Measurements from ENCODE around the gene C6orf163.

The C6orf163 gene

DNA sequence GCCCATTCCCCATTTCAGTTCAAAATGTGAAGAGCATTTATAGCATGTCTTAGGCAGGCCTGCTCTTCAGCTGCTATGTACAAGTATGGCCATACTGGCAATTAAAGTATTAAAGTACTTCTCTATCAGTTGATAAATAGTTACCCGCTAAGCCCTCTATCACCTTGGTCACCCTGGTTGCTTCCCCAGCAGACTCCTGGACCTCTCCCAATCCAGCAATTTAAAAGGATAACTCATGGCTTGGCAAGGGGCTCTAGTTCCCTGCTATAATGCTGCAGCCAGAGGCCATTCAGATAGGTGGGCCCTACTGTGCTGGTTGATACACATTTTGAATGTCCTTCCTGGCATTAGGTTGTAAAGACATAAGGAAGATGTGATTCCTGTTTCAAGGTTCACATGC is 7.0 kb downstream of the C6orf163 start:
- intact Hi-C loops (cut with DNase I), result no loop called here
- DNase-seq, result no peak

DNA sequence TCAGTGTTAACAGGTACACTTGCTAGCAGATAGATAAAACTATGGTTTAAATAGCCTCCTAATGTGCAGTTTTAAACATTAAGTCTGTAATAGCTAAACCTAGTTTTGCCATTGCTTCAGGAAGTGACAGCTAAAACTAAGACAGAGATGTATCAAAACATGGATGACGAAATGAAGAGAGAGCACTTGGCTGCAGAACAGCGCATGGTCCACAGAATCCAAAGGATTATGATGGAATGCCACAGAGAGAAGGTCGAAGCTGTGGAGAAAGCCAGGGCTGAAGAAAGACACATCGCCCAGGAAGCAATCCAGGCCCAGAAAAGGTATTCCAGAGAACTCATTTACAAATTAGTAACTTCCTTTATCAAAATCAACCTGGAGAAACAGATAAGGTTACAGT is 11.6 kb downstream of the C6orf163 start:
- intact Hi-C loops (cut with DNase I), result no loop called here
- DNase-seq, result no peak

DNA sequence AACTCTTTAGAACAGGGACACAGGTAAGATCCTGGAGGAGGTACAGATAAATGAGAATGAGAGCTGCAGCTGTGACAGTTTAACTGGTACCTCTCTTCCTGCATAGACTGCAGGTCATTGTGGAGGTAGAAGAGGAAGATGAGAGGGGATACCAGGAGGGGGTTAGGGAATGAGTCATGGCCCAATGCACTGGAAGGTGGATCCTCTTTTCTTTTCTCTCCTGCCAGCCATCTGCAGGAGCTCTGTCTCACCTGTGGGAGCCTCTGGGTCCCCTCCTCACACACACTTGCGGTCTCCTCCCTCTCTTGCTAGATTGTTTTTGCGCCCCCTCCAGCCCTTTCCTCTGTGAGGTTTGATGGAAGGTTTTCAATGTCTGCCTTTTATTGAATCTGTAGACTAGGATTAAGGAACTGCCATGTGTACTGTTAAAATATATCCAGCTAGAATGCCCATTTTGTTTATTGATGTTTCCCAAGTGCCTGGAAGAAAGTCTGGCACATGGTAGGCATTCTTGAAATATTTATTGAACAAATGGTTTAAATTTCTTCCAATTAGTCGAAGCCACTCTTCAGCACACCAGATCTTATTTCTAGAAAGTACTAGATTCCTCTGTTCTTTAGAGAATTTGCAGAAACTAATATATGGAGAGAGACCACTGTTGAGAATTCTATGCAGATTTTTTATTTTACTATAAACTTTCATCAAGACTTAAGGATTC is 13.0 kb downstream of the C6orf163 start:
- DNase-seq, result no peak
- intact Hi-C loops (cut with DNase I), result no loop called here

DNA sequence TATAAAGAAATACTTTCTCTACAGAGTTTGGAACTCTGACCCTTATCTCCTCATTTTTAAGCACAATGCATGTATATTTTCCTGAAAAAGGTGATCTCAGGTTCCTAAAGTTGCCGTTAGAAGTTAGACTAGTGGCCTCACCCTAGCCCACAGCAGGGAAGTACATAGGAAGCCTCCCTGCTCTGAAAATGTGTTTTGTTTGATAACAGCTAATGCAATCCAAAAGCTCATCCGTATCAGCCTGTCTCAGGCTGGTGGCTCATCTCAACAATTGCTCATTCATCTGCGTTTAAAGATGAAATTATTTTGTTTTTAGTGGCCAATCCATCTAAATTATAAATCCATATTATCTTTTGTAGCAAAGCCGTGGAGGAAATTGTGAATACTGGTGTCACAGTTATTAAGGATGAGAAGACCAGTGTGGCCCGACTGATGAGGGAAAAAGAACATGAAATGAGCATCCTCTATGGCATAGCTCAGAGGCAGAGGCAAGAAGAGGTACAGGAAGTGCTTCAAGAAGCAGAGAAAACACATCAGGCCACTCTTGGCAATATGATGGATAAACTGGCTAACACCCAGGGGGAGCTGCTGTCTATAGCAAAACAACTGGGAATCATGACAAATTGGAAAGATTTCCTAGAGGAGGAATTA is 20.1 kb downstream of the C6orf163 start:
- no peak for DNase-seq
- intact Hi-C loops (cut with DNase I), result no loop called here

DNA sequence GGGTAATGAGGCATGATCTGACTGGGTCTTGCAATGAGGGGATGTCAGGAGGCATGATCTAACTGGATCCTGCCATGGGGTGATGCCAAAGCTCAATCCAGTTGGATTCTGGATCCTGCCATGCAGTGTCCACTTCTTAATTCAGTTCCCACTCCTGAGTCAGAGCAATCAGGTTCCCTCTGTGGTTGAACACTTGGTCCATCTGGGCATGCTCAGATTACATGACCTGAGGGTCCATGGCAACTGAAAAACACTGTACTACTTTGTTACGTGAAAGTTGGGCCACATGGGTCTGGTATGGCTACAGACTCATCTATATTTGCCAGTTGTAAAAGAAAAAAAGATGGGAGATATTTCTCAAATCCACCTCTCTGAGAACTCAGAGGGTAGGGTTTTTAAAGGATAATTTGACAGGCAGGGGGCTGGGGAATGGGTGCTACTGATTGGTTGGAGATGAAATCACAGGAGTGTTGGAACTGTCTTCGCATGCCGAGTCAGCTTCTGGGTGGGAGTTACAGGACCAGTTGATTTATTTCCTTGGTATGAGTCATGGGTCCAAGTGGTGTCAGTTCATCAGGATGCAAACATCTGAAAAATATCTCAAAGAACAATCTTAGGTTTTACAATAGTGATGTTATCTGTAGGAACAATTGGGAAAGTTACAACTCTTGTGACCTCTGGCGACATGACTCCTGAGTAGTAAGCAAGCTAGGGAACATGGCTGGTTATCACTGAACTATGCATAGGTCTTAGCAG is 21.6 kb downstream of the C6orf163 start:
- intact Hi-C loops (cut with DNase I), result no loop called here
- no peak for DNase-seq

DNA sequence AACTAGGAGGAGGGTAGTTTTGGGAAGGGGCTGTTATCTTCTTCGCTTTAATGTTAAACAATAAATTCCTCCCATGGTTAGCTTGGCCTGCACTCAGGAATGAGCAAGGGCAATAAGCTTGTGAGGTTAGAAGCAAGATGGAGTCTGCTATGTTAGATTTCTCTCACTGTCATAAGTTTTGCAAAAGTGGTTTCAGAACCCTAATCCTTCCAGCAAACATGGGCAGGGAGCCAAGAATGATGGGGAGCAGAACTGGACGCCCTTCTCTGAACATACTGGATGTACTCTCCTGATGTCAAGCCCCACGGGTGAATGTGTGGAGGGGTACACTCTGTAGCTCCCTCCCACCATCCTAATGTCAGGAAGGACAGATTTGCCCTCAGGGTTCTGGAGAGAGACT is 22.3 kb downstream of the C6orf163 start:
- no peak for DNase-seq
- intact Hi-C loops (cut with DNase I), result no loop called here

DNA sequence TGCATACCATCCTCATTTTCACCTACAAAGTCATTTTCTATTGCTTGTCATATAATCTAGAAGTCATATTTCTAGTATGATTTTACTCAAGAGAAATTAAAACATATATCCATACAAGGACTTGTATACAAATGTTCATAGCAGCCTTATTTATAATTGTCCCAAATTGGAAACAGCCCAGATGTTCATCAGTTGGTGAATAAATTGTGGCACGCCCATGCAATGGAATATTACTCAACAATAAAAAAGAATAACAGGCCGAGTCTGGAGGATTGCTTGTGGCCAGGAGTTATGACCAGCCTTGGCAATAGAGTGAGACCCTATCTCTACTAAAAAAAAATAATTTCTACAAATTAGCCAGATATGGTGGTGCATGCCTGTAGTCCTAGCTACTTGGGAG is 28.8 kb downstream of the C6orf163 start:
- DNase-seq, result no peak
- intact Hi-C loops (cut with DNase I), result no loop called here

DNA sequence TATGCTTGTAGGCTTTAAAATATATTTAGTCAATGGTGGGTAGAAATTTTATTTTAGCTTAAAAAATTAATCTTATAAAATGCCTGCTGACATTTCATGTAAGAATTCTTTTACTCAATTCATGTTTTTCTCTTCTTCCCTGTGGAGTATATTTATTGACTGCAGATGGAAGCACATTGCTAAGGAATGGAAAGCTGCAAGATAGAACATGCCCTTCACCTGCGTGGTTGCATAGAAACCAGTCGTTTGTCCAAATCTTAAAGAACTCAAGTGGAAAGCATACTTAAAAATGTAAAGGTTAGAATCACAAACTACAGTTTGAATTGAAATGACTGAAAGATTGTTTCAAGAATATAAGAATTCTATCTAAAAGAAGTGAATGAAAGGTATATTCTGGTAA is 30.7 kb downstream of the C6orf163 start:
- no peak for DNase-seq
- intact Hi-C loops (cut with DNase I), result no loop called here

DNA sequence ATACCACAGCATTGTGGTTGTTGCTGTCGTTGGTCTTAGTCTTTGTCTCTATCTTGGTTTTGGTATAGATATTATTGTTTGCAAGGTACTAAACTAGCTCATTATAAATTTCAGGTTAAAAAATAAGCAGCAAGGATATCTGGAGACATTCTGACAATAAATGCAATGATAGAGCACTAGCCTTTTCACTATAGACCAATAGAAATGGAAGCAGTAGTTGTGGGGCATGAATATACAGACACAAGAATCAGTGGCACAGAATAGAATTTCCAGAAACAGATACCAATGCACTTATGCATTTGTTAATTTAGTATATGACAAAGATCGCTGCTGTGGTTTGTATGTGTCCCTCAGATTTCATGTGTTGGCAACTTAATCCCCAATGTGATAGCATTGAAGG is 32.0 kb downstream of the C6orf163 start:
- DNase-seq, result no peak
- intact Hi-C loops (cut with DNase I), result no loop called here

DNA sequence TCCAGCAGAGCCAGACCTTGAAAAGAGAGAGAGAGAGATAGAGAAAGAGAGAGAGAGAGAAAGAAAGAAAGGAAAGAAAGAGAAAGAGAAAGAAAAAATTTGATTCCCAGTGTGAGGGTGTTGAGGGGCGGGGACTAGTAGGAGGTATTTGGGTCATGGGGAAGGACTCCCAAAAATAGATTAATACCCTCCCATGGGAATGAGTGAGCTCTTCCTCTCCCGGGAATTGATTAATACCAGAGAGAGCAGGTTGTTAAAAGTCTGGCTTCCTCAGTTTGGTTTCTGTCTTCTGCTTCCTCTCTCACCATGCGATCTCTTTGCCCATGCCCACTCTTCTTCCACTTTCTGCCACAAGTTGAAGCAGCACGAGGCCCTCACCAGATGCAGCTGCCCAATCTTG is 34.3 kb downstream of the C6orf163 start:
- DNase-seq, result no peak
- intact Hi-C loops (cut with DNase I), result no loop called here

DNA sequence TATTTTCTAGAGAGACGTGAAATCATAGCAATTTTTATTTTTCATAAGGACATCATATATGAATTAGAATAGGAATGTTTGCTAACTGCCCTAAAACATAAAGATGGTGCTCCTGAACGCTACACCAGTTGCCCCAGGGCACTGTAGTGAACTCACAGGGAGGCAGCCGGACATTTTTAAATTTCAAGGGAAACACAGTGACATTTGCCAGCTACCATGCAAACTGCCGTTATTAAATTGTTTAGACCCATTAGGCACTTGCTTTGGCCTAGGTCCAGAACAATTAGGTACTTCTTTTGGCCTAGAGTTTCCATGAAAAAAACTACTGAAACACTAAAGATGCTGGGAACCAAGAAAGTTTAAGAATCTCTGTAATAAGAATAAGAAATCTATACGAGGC is 38.2 kb downstream of the C6orf163 start:
- DNase-seq, result no peak

DNA sequence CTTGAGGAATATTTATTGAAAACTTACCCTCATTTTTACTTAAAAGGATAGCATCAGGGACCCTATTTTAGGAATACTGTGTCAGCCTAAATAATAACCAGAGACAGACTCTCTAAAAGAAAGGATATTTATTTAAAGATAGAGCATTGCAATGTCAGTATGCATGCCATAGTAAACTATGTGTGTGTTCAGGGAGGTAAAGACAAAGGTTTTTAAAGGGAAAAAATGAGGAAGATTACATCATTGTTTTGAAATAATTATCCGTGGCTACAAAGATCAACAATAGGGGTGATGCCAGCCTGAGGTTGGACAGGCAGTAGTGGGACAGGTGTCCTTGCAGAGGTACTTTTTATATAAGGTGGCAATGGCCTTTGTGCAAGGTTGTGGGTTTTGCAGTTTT is 39.4 kb downstream of the C6orf163 start:
- intact Hi-C loops (cut with DNase I), result no loop called here

More for the DNA sequence above, 38.2 kb downstream of the C6orf163 start:
- intact Hi-C loops (cut with DNase I), result no loop called here

DNA sequence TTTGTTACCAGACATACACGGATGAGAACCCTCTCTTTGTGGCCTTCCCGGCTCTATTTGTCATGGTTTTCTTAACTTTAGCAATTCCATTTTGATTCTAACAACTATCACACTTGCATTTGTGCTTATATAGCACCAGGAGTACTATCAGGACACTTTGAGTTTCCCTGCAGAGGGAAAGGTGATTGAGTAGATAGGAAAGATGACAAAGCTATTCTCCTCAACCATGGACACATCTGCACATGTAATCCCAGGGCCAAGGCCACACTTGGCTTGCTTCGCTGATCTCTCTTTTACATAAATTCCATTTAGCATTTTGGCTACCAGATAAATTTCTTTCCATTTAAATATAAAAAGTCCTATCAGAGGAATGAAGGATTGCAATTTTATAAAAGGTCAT is 39.8 kb downstream of the C6orf163 start:
- intact Hi-C loops (cut with DNase I), result no loop called here
- no peak for DNase-seq

More for the DNA sequence above, 39.4 kb downstream of the C6orf163 start:
- no peak for DNase-seq

DNA sequence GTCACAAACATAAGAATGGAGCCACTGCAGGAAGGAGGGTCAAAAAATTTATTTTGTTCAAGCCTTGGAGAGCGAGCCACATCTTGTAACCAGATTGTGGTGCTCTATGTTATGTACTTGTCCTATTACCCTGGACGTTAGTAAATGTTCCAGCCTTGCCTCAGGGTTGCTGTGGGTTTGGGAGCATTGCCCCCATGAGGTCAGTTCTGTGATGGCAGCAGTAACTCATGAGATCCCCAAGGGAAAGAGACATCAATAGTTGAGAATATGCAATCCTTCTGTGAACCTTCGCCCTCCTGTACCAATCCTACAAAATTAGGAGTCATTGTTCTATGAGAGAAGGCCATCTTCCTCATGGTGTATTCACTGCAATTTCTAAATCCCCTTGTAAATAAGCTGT is 46.7 kb downstream of the C6orf163 start:
- peak in 2 of 10 donors; percentile 14 to 72 for DNase-seq
- intact Hi-C loops (cut with DNase I), result loop anchor here (5.0 kb wide), 1 partner anchor 1481 kb away; no protein-coding TSS in a partner anchor

DNA sequence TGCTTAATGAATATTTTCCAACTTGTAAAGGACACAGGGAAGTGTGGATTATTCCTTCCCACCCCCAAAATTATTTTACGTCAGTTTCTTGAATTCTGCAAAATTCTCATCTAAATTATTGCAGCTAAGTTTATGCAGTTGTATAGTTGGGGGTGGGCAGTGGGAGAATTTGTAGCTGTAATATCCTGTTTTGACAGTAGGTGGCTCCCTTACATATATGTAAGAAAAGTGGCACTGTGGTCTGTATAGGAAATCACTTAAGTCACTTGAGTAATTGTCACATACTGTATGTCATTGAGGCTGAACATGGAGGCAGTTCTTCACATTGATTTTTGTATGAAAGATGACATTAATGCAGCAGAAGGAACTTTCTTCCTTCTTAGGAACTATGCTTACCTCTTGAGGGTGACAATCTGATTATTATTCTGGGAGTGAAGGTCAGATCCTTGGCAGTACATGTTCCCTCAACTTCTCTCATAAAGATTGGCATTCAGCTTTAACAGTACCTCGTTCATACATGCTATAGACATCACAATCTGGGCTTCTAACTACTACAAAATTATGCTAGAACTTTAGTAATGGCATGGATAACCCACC is 48.5 kb downstream of the C6orf163 start:
- DNase-seq, result no peak
- intact Hi-C loops (cut with DNase I), result loop anchor here (5.0 kb wide), 1 partner anchor 1479 kb away; no protein-coding TSS in a partner anchor

DNA sequence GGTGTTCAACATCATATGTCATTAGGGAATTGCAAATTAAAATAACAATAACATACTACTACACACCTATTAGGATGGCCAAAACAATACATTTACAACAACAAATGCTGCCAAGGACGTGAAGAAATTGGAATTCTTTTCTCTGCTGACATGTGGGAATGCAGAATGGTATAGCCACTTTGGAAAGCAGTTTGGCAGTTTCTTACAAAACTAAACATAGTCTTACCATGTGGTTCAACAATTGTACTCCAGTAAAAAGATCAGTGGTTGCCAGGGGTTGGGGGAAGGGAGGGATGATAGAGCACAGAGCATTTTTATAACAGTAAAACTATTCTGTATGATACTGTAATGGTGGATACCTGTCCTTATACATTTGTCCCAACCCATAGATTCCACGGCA is 50.8 kb downstream of the C6orf163 start:
- intact Hi-C loops (cut with DNase I), result no loop called here
- no peak for DNase-seq

DNA sequence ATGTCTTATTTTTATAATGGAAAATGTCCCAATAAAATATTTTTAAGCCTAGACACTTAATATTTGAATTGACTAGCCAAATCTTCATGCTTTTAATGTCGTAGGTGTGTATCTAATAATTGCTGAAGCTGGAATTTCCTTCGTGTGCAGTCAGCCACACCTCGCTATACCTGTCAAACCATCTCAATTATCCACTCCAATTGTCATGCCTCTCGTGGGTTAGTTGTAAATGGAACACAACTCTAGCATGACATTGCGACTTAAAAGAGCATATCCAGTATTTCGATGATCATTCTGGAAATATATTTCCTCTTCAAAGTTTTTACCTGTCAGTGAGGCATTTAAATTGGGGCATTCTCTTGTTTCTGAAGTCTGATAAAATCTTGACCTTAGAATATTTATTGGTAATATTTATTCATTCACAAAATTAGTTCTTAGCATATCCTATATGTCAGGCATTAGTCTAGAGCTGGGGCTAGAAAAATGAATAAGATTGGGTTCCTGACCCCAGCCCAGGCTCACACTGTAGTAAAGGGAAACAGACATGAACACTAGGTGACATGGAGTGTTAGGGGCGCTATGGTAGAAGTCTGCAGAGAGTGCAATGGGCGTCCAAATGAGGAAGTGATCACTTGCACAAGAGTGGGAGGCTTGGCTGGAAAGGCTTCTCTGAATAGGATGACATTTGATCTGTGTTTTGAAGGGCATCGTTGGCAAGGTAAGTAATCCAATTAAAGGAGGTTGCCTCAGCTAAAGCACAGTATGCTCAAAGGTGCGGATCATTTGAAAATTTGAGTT is 52.2 kb downstream of the C6orf163 start:
- intact Hi-C loops (cut with DNase I), result no loop called here

DNA sequence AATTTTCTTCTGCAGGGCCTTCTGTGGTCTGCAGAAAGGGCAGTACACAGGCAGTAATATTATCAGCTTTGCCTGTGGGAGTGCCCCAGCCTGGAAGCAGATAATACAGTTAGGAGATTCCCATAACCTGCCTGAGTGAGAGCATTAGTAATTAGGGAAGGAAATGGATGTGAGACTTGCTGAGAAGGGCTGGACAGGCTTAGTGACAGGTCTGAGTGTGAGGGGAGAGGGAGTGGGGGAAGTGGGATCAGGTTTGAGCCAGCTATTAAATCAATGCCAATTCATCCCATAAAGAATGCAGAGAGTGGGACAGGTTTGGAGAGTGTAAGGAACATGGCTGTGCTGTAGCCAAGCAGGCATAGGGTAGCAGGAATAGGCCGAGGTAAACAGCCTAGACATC is 53.0 kb downstream of the C6orf163 start:
- no peak for DNase-seq
- intact Hi-C loops (cut with DNase I), result no loop called here

More for the DNA sequence above, 52.2 kb downstream of the C6orf163 start:
- no peak for DNase-seq

DNA sequence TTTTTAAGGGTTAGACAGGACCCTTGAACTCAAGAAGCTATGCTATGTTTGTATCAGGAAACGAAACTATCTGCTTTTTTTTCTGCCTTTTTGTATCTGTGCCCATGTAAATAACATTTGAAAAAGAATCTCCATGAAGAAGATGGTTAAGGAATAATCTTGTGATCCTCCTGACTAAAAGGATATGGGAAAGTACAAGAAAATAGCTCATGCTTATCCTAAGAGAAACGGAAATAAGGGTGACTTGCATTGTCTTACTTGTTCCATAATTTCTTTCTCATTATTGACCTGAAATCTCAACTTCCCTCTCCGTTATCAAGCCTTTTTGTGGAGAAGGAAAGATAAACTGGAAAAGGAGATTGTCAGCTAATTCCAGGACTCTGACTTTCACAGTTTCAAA is 57.2 kb downstream of the C6orf163 start:
- no peak for DNase-seq
- intact Hi-C loops (cut with DNase I), result loop anchor here (10.0 kb wide), 1 partner anchor 247 kb away; the partner anchor contains the start of gene ZNF292

DNA sequence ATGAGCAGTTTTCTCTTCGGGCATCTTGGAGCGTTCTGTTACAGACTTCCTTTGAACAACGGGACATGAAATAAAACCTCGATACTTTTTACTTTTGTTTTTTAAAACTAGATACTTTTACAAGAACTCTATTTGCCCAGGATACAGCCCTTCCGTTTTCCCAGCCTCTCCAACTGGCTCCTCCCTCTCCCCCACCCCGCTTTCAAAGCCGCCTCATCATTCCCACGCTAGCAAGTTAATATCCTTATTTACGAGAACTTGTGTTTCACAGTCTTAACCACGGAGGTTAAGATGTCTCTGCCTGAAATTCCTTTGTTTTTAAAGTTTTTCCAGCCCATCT is 62.9 kb downstream of the C6orf163 start:
- DNase-seq, result peak in 2 of 10 donors; percentile 37 to 87
- intact Hi-C loops (cut with DNase I), result loop anchor here (10.0 kb wide), 1 partner anchor 253 kb away; the partner anchor contains the start of gene ZNF292

Data from posterior cingulate gyrus (tissue), 11 donors.